ENCODE measurements around the gene CAGE1.
"Not testable (repeated sequence)": the region's sequence is repeated elsewhere in the genome, so short reads cannot be mapped to it uniquely, and the experiment has no call there.

- TF ChIP-seq CTCF, EP300, POLR2A, POLR2AphosphoS5 (IDR thresholded peaks at IDR 0.05): not testable (repeated sequence)
Measured at GRCh38 chr6:7347551-7347997, 42.0 kb downstream of the CAGE1 start.

Measured in stomach (tissue), 4 donors.